HG03064 (cell line): ENCODE measurements around the gene TFCP2L1.
"Not testable (repeated sequence)": the region's sequence is repeated elsewhere in the genome, so short reads cannot be mapped to it uniquely, and the experiment has no call there.

Experiments
- ATAC-seq: cut with Tn5 transposase; IDR thresholded peaks from one replicate; pipeline ENCODE4 v1.9.1; 2021; ENCODE audit warnings: low read depth; ENCODE audit not compliant: unreplicated experiment

Gene TFCP2L1

GRCh38 chr2:121231385-121232000 lies 53.5 kb downstream of the TFCP2L1 start:
- ATAC-seq: no peak

DNA sequence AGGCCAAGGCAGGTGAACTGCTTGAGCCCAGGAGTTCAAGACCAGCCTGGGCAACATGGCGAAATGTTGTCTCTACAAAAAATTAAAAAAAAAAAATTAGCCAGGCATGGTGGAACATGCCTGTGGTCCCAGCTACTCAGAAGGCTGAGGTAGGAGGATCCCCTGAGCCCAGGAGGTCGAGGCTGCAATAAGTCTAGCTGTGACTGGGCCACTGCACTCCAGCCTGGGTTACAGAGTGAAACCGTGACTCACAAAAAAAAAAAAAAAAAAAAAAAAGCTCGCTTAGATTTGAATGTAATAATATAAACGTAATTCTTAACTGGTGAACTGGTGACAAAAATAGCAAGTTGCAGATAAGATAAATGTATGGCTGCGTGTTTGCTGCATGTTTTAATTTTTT lies 56.5 kb downstream of the TFCP2L1 start:
- no peak for ATAC-seq

- not testable (repeated sequence) for ATAC-seq
Measured at GRCh38 chr2:121227381-121228144, 57.4 kb downstream of the TFCP2L1 start.

GRCh38 chr2:121225681-121226080 lies 59.3 kb downstream of the TFCP2L1 start:
- ATAC-seq: not testable (repeated sequence)

- ATAC-seq: no peak
Measured at GRCh38 chr2:121220995-121221394, 64.0 kb downstream of the TFCP2L1 start.

GRCh38 chr2:121219866-121220265 lies 65.1 kb downstream of the TFCP2L1 start:
- ATAC-seq: no peak

DNA sequence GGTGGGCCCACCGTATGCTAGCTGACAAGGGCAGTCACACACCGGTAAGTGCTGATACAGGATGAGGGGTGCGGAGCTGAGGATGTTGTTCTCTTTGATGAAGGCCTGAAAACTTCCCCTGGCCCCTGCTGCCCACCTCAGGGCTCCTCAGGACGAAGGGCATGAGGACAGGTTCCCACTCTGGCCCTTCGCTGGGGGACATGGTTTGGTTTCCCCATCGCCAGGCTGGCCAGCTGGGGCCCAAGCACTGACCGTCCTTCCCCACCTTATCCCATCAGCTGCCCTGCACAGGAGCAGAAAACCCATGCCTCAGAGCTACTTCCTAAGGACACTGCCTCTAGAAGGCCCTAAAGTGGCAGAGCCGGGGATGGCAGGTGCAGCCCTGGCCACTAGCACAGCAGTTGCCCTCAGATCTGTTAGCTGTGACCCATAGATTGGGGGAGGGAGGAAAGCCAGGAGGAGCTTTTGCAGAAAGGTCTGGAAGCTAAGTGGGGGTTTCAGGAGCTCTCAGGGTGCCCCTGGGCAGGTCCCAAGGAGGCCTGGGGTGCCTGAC lies 66.5 kb downstream of the TFCP2L1 start:
- no peak for ATAC-seq

DNA sequence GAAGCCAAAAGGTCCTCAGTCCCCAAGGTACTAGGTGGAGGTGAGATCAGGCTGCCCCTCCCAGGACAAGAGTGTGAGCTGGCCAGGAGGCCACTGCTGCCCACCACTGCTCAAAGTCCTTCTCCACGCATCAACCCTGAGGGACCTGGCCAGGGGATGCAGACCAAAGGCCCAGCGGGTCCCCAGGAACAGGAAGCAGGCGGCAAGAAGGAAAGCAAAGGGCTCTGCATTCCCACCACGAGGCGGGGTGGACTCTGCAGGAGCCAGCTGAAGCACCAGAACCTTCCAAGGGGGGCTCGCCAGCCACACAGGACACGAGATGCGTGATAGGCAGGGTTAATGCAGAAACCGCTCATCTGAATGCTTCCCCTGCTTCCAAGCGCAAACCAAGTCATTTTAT lies 67.4 kb downstream of the TFCP2L1 start:
- ATAC-seq: no peak

DNA sequence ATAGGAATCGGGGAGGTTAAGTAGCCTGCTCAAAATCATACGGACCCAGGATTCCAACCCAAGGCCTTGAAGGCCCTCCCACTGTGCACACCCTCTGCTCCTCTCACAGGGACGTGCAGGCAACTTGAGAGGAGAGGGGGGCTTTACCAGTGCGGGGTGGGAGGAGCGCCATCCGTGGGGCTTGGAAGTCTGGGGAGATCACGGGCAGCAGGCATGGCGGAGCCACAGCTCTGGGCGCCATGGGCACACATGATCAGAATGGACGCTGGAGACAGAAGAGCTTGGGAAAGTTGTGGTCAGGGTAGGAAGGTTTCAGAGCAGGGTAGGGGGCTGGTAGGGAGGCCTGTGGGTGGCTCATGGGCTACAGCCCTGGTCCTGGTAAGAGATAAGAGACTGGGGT lies 70.7 kb downstream of the TFCP2L1 start:
- no peak for ATAC-seq

- no peak for ATAC-seq
Measured at GRCh38 chr2:121213386-121213785, 71.6 kb downstream of the TFCP2L1 start.

- no peak for ATAC-seq
Measured at GRCh38 chr2:121212661-121213325, 72.2 kb downstream of the TFCP2L1 start.

GRCh38 chr2:121211689-121212151 lies 73.3 kb downstream of the TFCP2L1 start:
- no peak for ATAC-seq

GRCh38 chr2:121211251-121211650 lies 73.8 kb downstream of the TFCP2L1 start:
- ATAC-seq: no peak

DNA sequence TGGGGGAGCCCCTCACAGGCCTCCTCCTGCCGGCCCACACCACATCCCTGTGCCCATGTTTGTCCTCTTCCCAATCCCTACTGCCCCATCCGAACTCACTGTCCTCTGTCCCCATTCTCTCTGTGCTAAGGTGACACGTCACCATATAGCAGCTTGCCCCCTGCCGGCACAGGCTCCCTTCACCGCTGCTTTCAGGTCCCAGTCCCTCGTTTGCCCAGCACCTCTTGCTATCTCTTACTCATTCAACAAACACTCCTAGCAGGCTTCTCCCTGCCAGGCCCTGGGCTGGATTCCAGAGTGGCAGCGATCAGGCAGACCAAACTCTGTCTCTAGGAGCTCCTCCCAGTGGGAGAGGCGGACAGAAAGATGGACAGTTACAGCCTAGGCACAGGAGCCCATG lies 74.3 kb downstream of the TFCP2L1 start:
- ATAC-seq: no peak

GRCh38 chr2:121209014-121209610 lies 75.9 kb downstream of the TFCP2L1 start:
- no peak for ATAC-seq

GRCh38 chr2:121207494-121207893 lies 77.5 kb downstream of the TFCP2L1 start:
- ATAC-seq: no peak

- ATAC-seq: no peak
Measured at GRCh38 chr2:121205321-121205942, 79.6 kb downstream of the TFCP2L1 start.

GRCh38 chr2:121203591-121204249 lies 81.3 kb downstream of the TFCP2L1 start:
- ATAC-seq: no peak

DNA sequence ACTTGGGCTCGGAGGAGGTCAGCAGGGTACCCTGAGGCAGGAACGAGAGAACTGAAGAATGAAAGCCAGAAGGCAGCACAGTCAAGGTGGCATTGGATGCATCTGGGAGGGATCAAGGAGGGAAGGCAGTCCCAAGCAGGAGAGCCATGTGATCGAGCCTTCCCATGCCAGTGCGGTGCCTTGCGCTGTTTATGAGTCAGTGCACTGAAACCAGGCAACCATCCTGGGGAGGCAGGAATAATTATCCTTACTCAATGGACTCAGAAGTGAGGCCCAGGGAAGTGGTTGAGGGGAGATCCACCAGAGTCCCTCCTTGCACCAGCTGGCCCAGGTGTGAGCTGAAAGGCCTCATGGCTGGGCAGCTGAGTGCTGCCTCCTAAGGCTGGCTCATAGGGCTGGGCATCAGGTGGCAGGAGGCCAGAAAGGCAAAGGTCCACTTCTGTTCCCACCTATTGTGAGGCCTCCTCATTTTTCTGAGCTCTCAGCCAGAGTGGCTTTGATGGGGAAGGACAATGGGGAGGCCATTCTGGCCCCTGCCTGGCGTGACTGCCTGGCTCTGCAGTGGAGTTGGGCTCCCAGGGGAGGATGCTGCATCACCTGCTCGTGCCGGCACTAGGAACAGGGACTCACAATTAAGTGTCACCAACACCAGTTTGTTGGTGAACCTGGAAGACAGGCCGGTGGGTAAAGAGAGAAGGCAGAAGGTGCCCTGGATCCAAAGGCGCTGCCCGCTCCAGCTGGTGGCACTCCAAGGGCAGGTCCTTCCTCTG lies 82.3 kb downstream of the TFCP2L1 start:
- no peak for ATAC-seq
